Stimulated activated CD4-positive, alpha-beta T cell treated with anti-CD3 and anti-CD28 coated beads, TNF-alpha, amount 100 ng/mL, for 48 hours (primary cell): Measurements from ENCODE around the gene DENND4C.
"Not testable (repeated sequence)": the region's sequence is repeated elsewhere in the genome, so short reads cannot be mapped to it uniquely, and the experiment has no call there.

ENCODE experiments used
- DNase-seq, 3 donors: peaks; one replicate each; pipeline ENCODE4 v3.0.0-alpha.2; 2020; ENCODE audit warnings: low read depth in 3 of 3

DENND4C gene

GRCh38 chr9:19266778-19267384, 36.4 kb downstream of the DENND4C start:
- DNase-seq = not testable (repeated sequence)

GRCh38 chr9:19269582-19269981, 39.1 kb downstream of the DENND4C start:
- DNase-seq = no peak

GRCh38 chr9:19270421-19270949, 40.0 kb downstream of the DENND4C start:
- DNase-seq = no peak

GRCh38 chr9:19271081-19271480, 40.6 kb downstream of the DENND4C start:
- no peak for DNase-seq

GRCh38 chr9:19281801-19282200, 51.3 kb downstream of the DENND4C start:
- DNase-seq = no peak

GRCh38 chr9:19283072-19283710, 52.7 kb downstream of the DENND4C start:
- DNase-seq = no peak

GRCh38 chr9:19284729-19285128, 54.2 kb downstream of the DENND4C start:
- DNase-seq = no peak

GRCh38 chr9:19286634-19287188, 56.2 kb downstream of the DENND4C start:
- no peak for DNase-seq

- DNase-seq = no peak
Observed at GRCh38 chr9:19288081-19288480, 57.6 kb downstream of the DENND4C start.

- DNase-seq = no peak
Observed at GRCh38 chr9:19290103-19290502, 59.6 kb downstream of the DENND4C start.

GRCh38 chr9:19294219-19294618, 63.7 kb downstream of the DENND4C start:
- DNase-seq = no peak

- DNase-seq = no peak
Observed at GRCh38 chr9:19298436-19299000, 68.0 kb downstream of the DENND4C start.

- DNase-seq = no peak
Observed at GRCh38 chr9:19303216-19303615, 72.7 kb downstream of the DENND4C start.

- DNase-seq = no peak
Observed at GRCh38 chr9:19306568-19306967, 76.1 kb downstream of the DENND4C start.

- no peak for DNase-seq
Observed at GRCh38 chr9:19310246-19310645, 79.8 kb downstream of the DENND4C start.

GRCh38 chr9:19313573-19313972, 83.1 kb downstream of the DENND4C start:
- no peak for DNase-seq

GRCh38 chr9:19320495-19320894, 90.0 kb downstream of the DENND4C start:
- DNase-seq = no peak

- DNase-seq = no peak
Observed at GRCh38 chr9:19331877-19332276, 101.4 kb downstream of the DENND4C start.

GRCh38 chr9:19336166-19336565, 105.7 kb downstream of the DENND4C start:
- DNase-seq = no peak

GRCh38 chr9:19342947-19343346, 112.5 kb downstream of the DENND4C start:
- DNase-seq = no peak

- no peak for DNase-seq
Observed at GRCh38 chr9:19358701-19359100, 128.2 kb downstream of the DENND4C start.

GRCh38 chr9:19369107-19369506, 138.6 kb downstream of the DENND4C start:
- no peak for DNase-seq

- DNase-seq = no peak
Observed at GRCh38 chr9:19371942-19372341, 141.4 kb downstream of the DENND4C start.
